ENCODE data around the gene TSPYL2. TPM values are rescaled to one million over a fixed set of nuclear protein-coding genes. Genes with fewer than 3 reads are reported as not detected.

TSPYL2 gene
- total and polyA plus RNA-seq, 2 donors (not counting 1 experiment from before 2014, with no cell fraction given), result 101 to 126 TPM

DNA sequence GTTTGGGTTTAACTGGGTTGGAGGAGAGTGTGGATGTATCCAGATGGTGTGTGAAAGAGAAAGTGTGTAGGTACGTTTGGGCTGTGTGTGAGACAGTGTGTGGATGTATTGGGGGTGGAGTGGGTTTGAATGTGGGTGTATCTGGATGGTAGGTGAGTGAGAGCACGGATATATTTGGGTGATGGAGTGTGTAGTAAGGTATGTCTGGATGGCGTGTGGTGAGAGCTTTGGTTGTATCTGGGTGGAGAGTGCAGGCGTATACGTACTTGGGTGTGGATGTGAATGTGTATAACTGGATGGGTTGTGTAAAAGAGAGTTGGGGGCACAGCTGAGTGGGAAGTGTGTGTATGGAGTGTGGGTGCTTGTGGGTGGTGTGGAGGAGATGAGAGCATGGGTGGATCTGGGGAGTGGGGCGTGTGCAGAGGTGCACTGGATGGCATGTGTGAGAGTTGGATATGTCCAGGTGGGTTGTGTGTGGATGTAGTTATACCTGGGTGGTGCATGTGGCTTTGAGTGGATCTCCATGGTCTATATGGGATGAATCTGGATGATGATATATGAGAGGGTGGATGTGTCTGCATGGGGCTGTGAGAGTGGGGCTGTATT lies 26.8 kb upstream of the TSPYL2 start:
- Histone ChIP-seq H3K4me1 (ENCODE audit: control insufficient read depth in 2 of 2, insufficient read depth in 2 of 2, low read length in 2 of 2) (no peaks in the 10 kb centered on the region), H3K9ac (ENCODE audit: low read length) (no peak overlapping the region), H3K27ac (ENCODE audit: low read length in 2 of 2) (no peak overlapping the region), H3K9me3 (ENCODE audit: control extremely low read depth in 1 of 3, control insufficient read depth in 2 of 3, insufficient read depth in 1 of 3, low read length in 2 of 3) (no peaks in the 10 kb centered on the region), H3K27me3 (replicated peaks in 1 of 4; ENCODE audit: control extremely low read depth in 1 of 4, control insufficient read depth in 3 of 4, insufficient read depth in 4 of 4, low read length in 3 of 4) (no peaks in the 10 kb centered on the region), H3K36me3 (replicated peaks in 1 of 2; ENCODE audit: control extremely low read depth in 1 of 2, control insufficient read depth in 1 of 2, extremely low read depth in 1 of 2, insufficient read depth in 2 of 2, low read length in 1 of 2) (no peaks in the 10 kb centered on the region), H3K79me2 (ENCODE audit: control insufficient read depth, insufficient read depth, low read length) (no peaks in the 10 kb centered on the region), H3K4me2 (replicated peaks; ENCODE audit: low read depth, low read length, poor library complexity, severe bottlenecking) (no peak overlapping the region), H3K4me3 (ENCODE audit: control extremely low read depth in 1 of 5, extremely low read depth in 1 of 5, insufficient read depth in 1 of 5, low read depth in 2 of 5, low read length in 4 of 5) (no peak overlapping the region), H4K20me1 (ENCODE audit: control insufficient read depth, insufficient read depth, low read length, poor library complexity, severe bottlenecking) (no peaks in the 10 kb centered on the region), H2AFZ (ENCODE audit: insufficient read depth, low read depth, low read length, poor library complexity, severe bottlenecking) (no peak overlapping the region)
- CTCF ChIA-PET, result no interaction called here
- no peaks in the 10 kb centered on the region for H3K27me3 Mint-ChIP-seq
- no peaks in the 10 kb centered on the region for H3K9me3 Mint-ChIP-seq (ENCODE audit: insufficient read depth)
- 83% methylated on average over 6 of the region's 6 CpGs for WGBS (ENCODE audit: insufficient coverage)
- DNase-seq (no peak), ATAC-seq (ENCODE audit: low read depth) (no peak)
- no peak overlapping the region for H3K4me3 Mint-ChIP-seq
- H3K4me1 Mint-ChIP-seq, result no peaks in the 10 kb centered on the region
- TF ChIP-seq EZH2 (IDR thresholded peaks at IDR 0.05; ENCODE audit: borderline replicate concordance, insufficient read depth, low read depth, low read length, poor library complexity, severe bottlenecking), result no peak
- TF ChIP-seq, protein P1, sequence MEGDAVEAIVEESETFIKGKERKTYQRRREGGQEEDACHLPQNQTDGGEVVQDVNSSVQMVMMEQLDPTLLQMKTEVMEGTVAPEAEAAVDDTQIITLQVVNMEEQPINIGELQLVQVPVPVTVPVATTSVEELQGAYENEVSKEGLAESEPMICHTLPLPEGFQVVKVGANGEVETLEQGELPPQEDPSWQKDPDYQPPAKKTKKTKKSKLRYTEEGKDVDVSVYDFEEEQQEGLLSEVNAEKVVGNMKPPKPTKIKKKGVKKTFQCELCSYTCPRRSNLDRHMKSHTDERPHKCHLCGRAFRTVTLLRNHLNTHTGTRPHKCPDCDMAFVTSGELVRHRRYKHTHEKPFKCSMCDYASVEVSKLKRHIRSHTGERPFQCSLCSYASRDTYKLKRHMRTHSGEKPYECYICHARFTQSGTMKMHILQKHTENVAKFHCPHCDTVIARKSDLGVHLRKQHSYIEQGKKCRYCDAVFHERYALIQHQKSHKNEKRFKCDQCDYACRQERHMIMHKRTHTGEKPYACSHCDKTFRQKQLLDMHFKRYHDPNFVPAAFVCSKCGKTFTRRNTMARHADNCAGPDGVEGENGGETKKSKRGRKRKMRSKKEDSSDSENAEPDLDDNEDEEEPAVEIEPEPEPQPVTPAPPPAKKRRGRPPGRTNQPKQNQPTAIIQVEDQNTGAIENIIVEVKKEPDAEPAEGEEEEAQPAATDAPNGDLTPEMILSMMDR (IDR thresholded peaks at IDR 0.05), result no peak
- intact Hi-C loops (cut with micrococcal nuclease), result no loop called here
- POLR2A ChIA-PET, result no interaction called here
- H3K27ac Mint-ChIP-seq, result no peak overlapping the region

DNA sequence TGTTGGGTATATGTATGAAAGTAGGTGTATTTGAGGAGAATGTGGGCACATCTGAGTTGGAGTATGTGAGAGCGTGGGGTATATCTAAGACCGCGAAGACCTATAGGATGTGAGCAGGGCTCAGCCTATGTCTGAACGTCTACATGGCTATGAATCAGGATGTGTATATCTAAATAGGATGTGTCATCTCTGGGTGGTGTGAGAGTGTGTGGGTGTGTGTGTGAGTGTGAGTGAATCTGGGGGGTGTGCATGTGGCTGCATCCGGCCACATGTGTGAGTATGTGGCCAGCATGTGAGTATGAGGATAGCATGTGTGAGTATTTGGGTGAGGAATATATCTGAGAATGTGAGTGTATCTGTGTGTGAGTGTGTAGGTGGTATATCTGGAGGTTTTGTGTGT lies 25.9 kb upstream of the TSPYL2 start:
- Histone ChIP-seq H3K79me2 (ENCODE audit: control insufficient read depth, insufficient read depth, low read length) (no peaks in the 10 kb centered on the region), H3K27me3 (replicated peaks in 1 of 4; ENCODE audit: control extremely low read depth in 1 of 4, control insufficient read depth in 3 of 4, insufficient read depth in 4 of 4, low read length in 3 of 4) (no peaks in the 10 kb centered on the region), H2AFZ (ENCODE audit: insufficient read depth, low read depth, low read length, poor library complexity, severe bottlenecking) (no peak overlapping the region), H3K9me3 (ENCODE audit: control extremely low read depth in 1 of 3, control insufficient read depth in 2 of 3, insufficient read depth in 1 of 3, low read length in 2 of 3) (no peaks in the 10 kb centered on the region), H4K20me1 (ENCODE audit: control insufficient read depth, insufficient read depth, low read length, poor library complexity, severe bottlenecking) (no peaks in the 10 kb centered on the region), H3K4me2 (replicated peaks; ENCODE audit: low read depth, low read length, poor library complexity, severe bottlenecking) (no peak overlapping the region), H3K4me3 (ENCODE audit: control extremely low read depth in 1 of 5, extremely low read depth in 1 of 5, insufficient read depth in 1 of 5, low read depth in 2 of 5, low read length in 4 of 5) (no peak overlapping the region), H3K36me3 (replicated peaks in 1 of 2; ENCODE audit: control extremely low read depth in 1 of 2, control insufficient read depth in 1 of 2, extremely low read depth in 1 of 2, insufficient read depth in 2 of 2, low read length in 1 of 2) (no peaks in the 10 kb centered on the region), H3K9ac (ENCODE audit: low read length) (no peak overlapping the region), H3K4me1 (ENCODE audit: control insufficient read depth in 2 of 2, insufficient read depth in 2 of 2, low read length in 2 of 2) (no peaks in the 10 kb centered on the region), H3K27ac (ENCODE audit: low read length in 2 of 2) (no peak overlapping the region)
- H3K27ac Mint-ChIP-seq, result no peak overlapping the region
- no peaks in the 10 kb centered on the region for H3K9me3 Mint-ChIP-seq (ENCODE audit: insufficient read depth)
- no peak for TF ChIP-seq EZH2 (IDR thresholded peaks at IDR 0.05; ENCODE audit: borderline replicate concordance, insufficient read depth, low read depth, low read length, poor library complexity, severe bottlenecking)
- TF ChIP-seq, protein P1 (IDR thresholded peaks at IDR 0.05), result no peak
- intact Hi-C loops (cut with micrococcal nuclease), result no loop called here
- 94% methylated on average over 3 of the region's 5 CpGs for WGBS (ENCODE audit: insufficient coverage)
- ATAC-seq (ENCODE audit: low read depth) (no peak), DNase-seq (no peak)
- POLR2A ChIA-PET, result no interaction called here
- CTCF ChIA-PET, result no interaction called here
- no peak overlapping the region for H3K4me3 Mint-ChIP-seq
- no peaks in the 10 kb centered on the region for H3K4me1 Mint-ChIP-seq
- no peaks in the 10 kb centered on the region for H3K27me3 Mint-ChIP-seq
